B cell (primary cell): ENCODE results near the gene MYOCOS. TPM values are rescaled to one million over a fixed set of nuclear protein-coding genes. Genes with fewer than 3 reads are reported as not detected.

Source experiments
- ATAC-seq: fragments of 200-7000 bp; cut with Tn5 transposase; one replicate; pipeline ENCODE4 v1.10.0; 2021; ENCODE audit warnings: low read depth, mild to moderate bottlenecking, moderate number of reproducible peaks, moderate library complexity
- CTCF ChIA-PET: fragments of 350-600 bp; sonication (Branson Sonifier 250); formaldehyde crosslinking; loops from one replicate; lab custom pipeline; 2021; ENCODE audit warnings: antibody characterized with exemption, inconsistent platforms; lab: Charles Lee
- POLR2A ChIA-PET: fragments of 350-600 bp; sonication (Branson Sonifier 250); formaldehyde crosslinking; loops from one replicate; lab custom pipeline; 2021; ENCODE audit warnings: antibody characterized with exemption; lab: Charles Lee
- DNase-seq: peaks from one replicate; pipeline ENCODE4 v3.0.0; 2013
- H2AFZ ChIP-seq: 2 replicates; pipeline ENCODE4 v1.6.1; 2012; ENCODE audit warnings: mild to moderate bottlenecking, low read depth, low read length; ENCODE audit not compliant: insufficient read depth, poor library complexity, severe bottlenecking
- H3K27ac ChIP-seq, 2 donors: 1 replicate in 1 of 2; 2 replicates in 1 of 2; pipeline ENCODE4 v1.5.1; 2012 to 2013; ENCODE audit warnings: low read length in 2 of 2, mild to moderate bottlenecking in 2 of 2, moderate library complexity in 1 of 2
- H3K27me3 ChIP-seq, 4 experiments: fragments of 200-600 bp in 1 of 4; sonication (generic) in 1 of 4; replicated peaks in 1 of 4; 1 replicate in 2 of 4; 2 replicates in 2 of 4; pipeline versions ENCODE4 v1.6.1 to v1.7.0; 2013 to 2016; ENCODE audit warnings: low read length in 3 of 4, mild to moderate bottlenecking in 2 of 4, mixed read lengths in 1 of 4, moderate library complexity in 1 of 4; ENCODE audit not compliant: insufficient read depth in 4 of 4, control insufficient read depth in 3 of 4; ENCODE audit errors: control extremely low read depth in 1 of 4
- H3K36me3 ChIP-seq, 2 experiments: replicated peaks in 1 of 2; 1 replicate in 1 of 2; 2 replicates in 1 of 2; pipeline versions ENCODE4 v1.6.1 to v1.7.1; 2013; ENCODE audit warnings: low read length in 1 of 2; ENCODE audit not compliant: insufficient read depth in 2 of 2, control insufficient read depth in 1 of 2; ENCODE audit errors: control extremely low read depth in 1 of 2, extremely low read depth in 1 of 2
- H3K4me1 ChIP-seq, 2 donors: fragments of 200-600 bp in 1 of 2; sonication (generic) in 1 of 2; 1 replicate in 1 of 2; 2 replicates in 1 of 2; pipeline versions ENCODE4 v1.5.1 to v1.6.1; 2013 to 2017; ENCODE audit warnings: low read length in 2 of 2; ENCODE audit not compliant: control insufficient read depth in 2 of 2, insufficient read depth in 2 of 2
- H3K4me2 ChIP-seq: replicated peaks from 2 replicates; pipeline ENCODE3; 2012; ENCODE audit warnings: mild to moderate bottlenecking, low read depth, low read length; ENCODE audit not compliant: poor library complexity, severe bottlenecking
- H3K4me3 ChIP-seq, 5 experiments: fragments of 200-600 bp in 1 of 5; sonication (generic) in 1 of 5; 1 replicate in 3 of 5; 2 replicates in 2 of 5; pipeline versions ENCODE4 v1.5.1 to v1.7.0; 2011 to 2016; ENCODE audit warnings: low read length in 4 of 5, mild to moderate bottlenecking in 4 of 5, low read depth in 2 of 5, control low read depth in 1 of 5, moderate library complexity in 1 of 5; ENCODE audit not compliant: insufficient read depth in 1 of 5; ENCODE audit errors: control extremely low read depth in 1 of 5, extremely low read depth in 1 of 5
- H3K79me2 ChIP-seq: fragments of 200-600 bp; sonication (generic); one replicate; pipeline ENCODE4 v1.6.0; 2016; ENCODE audit warnings: low read length; ENCODE audit not compliant: control insufficient read depth, insufficient read depth
- H3K9ac ChIP-seq: fragments of 200-600 bp; sonication (generic); 2 replicates; pipeline ENCODE4 v1.6.1; 2017; ENCODE audit warnings: mild to moderate bottlenecking, low read length, moderate library complexity
- H3K9me3 ChIP-seq, 3 donors: one replicate each; pipeline versions ENCODE4 v1.6.1 to v1.7.1; 2013; ENCODE audit warnings: low read length in 2 of 3; ENCODE audit not compliant: control insufficient read depth in 2 of 3, insufficient read depth in 1 of 3; ENCODE audit errors: control extremely low read depth in 1 of 3
- H4K20me1 ChIP-seq: 2 replicates; pipeline ENCODE4 v1.6.0; 2012; ENCODE audit warnings: mild to moderate bottlenecking, low read length; ENCODE audit not compliant: insufficient read depth, control insufficient read depth, poor library complexity, severe bottlenecking
- H3K27ac Mint-ChIP-seq: one replicate; pipeline ENCODE4 v1.8.0; 2021; ENCODE audit warnings: mixed read lengths
- H3K27me3 Mint-ChIP-seq: one replicate; pipeline ENCODE4 v1.8.0; 2021; ENCODE audit warnings: mixed read lengths
- H3K4me1 Mint-ChIP-seq: one replicate; pipeline ENCODE4 v1.8.0; 2021; ENCODE audit warnings: mixed read lengths
- H3K4me3 Mint-ChIP-seq: one replicate; pipeline ENCODE4 v1.8.0; 2021; ENCODE audit warnings: mixed read lengths
- H3K9me3 Mint-ChIP-seq: one replicate; pipeline ENCODE4 v1.8.0; 2022; ENCODE audit warnings: mixed read lengths; ENCODE audit not compliant: insufficient read depth
- CTCF ChIP-seq: fragments of 200-600 bp; IDR thresholded peaks from one replicate; pipeline ENCODE4 v1.8.0; 2022; ENCODE audit warnings: antibody characterized with exemption, mild to moderate bottlenecking
- EZH2 ChIP-seq: IDR thresholded peaks from 2 replicates; pipeline ENCODE4 v1.6.1; 2012; ENCODE audit warnings: borderline replicate concordance, low read depth, mild to moderate bottlenecking, moderate library complexity, low read length; ENCODE audit not compliant: insufficient read depth, poor library complexity, severe bottlenecking
- WGBS: methylation state at CpG from one replicate; pipeline ENCODE4 v1.1.5; 2013; ENCODE audit warnings: missing lambda C conversion rate; ENCODE audit not compliant: insufficient coverage; 5-methylcytosine and 5-hydroxymethylcytosine counted together
- intact Hi-C: fragments of 100-400 bp; cut with micrococcal nuclease; formaldehyde crosslinking; loops from one replicate; pipeline ENCODE4 v1.10.0; 2022
- polyA plus RNA-seq: library from polyadenylated mRNA; depleted of rRNA; stranded (reverse); fragments of >200 nt; gene quantifications from 2 replicates; pipeline ENCODE4 v1.2.3, GENCODE V29; 2012
- total RNA-seq, 2 donors: library from RNA; stranded (reverse); fragments of 120-200 nt in 1 of 2; gene quantifications; 1 replicate in 1 of 2; 2 replicates in 1 of 2; pipeline versions ENCODE4 v1.2.3 to v1.2.4, GENCODE V29; 2013 to 2022

Gene MYOCOS
- total and polyA plus RNA-seq, 2 donors (not counting 1 experiment from before 2014, with no cell fraction given): 0.39 TPM; not detected in 1

- Histone ChIP-seq H3K27ac (no peak overlapping the region), H3K9ac (no peak overlapping the region), H3K4me1 (no peaks in the 10 kb centered on the region), H3K27me3 (no peaks in the 10 kb centered on the region), H3K36me3 (no peaks in the 10 kb centered on the region), H3K9me3 (no peaks in the 10 kb centered on the region), H4K20me1 (no peaks in the 10 kb centered on the region), H2AFZ (no peak overlapping the region), H3K4me3 (no peak overlapping the region), H3K79me2 (no peaks in the 10 kb centered on the region), H3K4me2 (no peak overlapping the region)
- intact Hi-C loops: no loop called here
- ChIA-PET POLR2A (no interaction called here), CTCF (interaction anchor here (1.0 to 1.1 kb wide), 2 partner anchors 9 to 11 kb away, joined by 3 to 4 read pairs; no protein-coding TSS in a partner anchor)
- DNase-seq (no peak), ATAC-seq (no peak)
- Mint-ChIP-seq H3K4me1 (no peaks in the 10 kb centered on the region), H3K9me3 (no peaks in the 10 kb centered on the region), H3K27ac (no peak overlapping the region), H3K4me3 (no peak overlapping the region), H3K27me3 (peaks cover 8% of the 10 kb centered on the region)
- WGBS: 90% methylated on average over 11 of the region's 11 CpGs
- TF ChIP-seq CTCF (no peak), EZH2 (no peak)
Observed at GRCh38 chr1:171636141-171636540, 14.1 kb downstream of the MYOCOS start.

- intact Hi-C loops: no loop called here
- H3K9me3 ChIP-seq: no peaks in the 10 kb centered on the region
- no peak overlapping the region for H3K4me3 ChIP-seq
- H2AFZ ChIP-seq: no peak overlapping the region
- Mint-ChIP-seq H3K4me3 (no peak overlapping the region), H3K27ac (no peak overlapping the region), H3K27me3 (no peaks in the 10 kb centered on the region), H3K9me3 (no peaks in the 10 kb centered on the region), H3K4me1 (no peaks in the 10 kb centered on the region)
- no peaks in the 10 kb centered on the region for H3K4me1 ChIP-seq
- no peak overlapping the region for H3K4me2 ChIP-seq
- TF ChIP-seq CTCF (no peak), EZH2 (no peak)
- ChIA-PET POLR2A (no interaction called here), CTCF (no interaction called here)
- H3K27me3 ChIP-seq: no peaks in the 10 kb centered on the region
- ATAC-seq (no peak), DNase-seq (no peak)
- no peaks in the 10 kb centered on the region for H4K20me1 ChIP-seq
- no peaks in the 10 kb centered on the region for H3K79me2 ChIP-seq
- no peak overlapping the region for H3K9ac ChIP-seq
- 0% methylated on average over 1 of the region's 4 CpGs for WGBS
- H3K27ac ChIP-seq: no peak overlapping the region
- no peaks in the 10 kb centered on the region for H3K36me3 ChIP-seq
Observed at GRCh38 chr1:171637928-171638576, 16.0 kb downstream of the MYOCOS start.
